HepG2 (cell line): ENCODE data around the gene RPTOR. TPM values are rescaled to one million over a fixed set of nuclear protein-coding genes. Genes with fewer than 3 reads are reported as not detected.

ENCODE experiments used
- CSRNP2 ChIP-seq: sonication (generic); formaldehyde crosslinking; conservative IDR thresholded peaks from 2 replicates; pipeline ENCODE4 v1.8.0; 2022; ENCODE audit warnings: low read depth, missing genetic modification reagents
- EED ChIP-seq: sonication (generic); formaldehyde crosslinking; IDR thresholded peaks from 2 replicates; pipeline ENCODE4 v1.5.0; 2020; ENCODE audit warnings: mild to moderate bottlenecking, missing genetic modification reagents
- FLYWCH1 ChIP-seq: sonication (generic); formaldehyde crosslinking; IDR thresholded peaks from 2 replicates; pipeline ENCODE4 v1.8.1; 2023; ENCODE audit warnings: mild to moderate bottlenecking, missing genetic modification reagents
- HIC2 ChIP-seq: sonication (generic); formaldehyde crosslinking; IDR thresholded peaks from 2 replicates; pipeline ENCODE4 v1.9.0; 2022; ENCODE audit warnings: low read depth, missing genetic modification reagents
- TBX3 ChIP-seq: fragments of 450-650 bp; IDR thresholded peaks from 2 replicates; pipeline ENCODE4 v1.6.1; 2017; ENCODE audit warnings: antibody characterized with exemption, mild to moderate bottlenecking, inconsistent platforms, borderline replicate concordance
- ZMAT3 ChIP-seq: sonication (generic); formaldehyde crosslinking; conservative IDR thresholded peaks from 2 replicates; pipeline ENCODE4 v1.7.0; 2021; ENCODE audit warnings: missing genetic modification reagents
- ZNF337 ChIP-seq: sonication (generic); formaldehyde crosslinking; IDR thresholded peaks from 2 replicates; pipeline ENCODE4 v1.5.1; 2020; ENCODE audit warnings: missing genetic modification reagents, low read depth, mild to moderate bottlenecking, borderline replicate concordance
- ZNF343 ChIP-seq: sonication (generic); formaldehyde crosslinking; IDR thresholded peaks from 2 replicates; pipeline ENCODE4 v1.4.0; 2020; ENCODE audit warnings: mild to moderate bottlenecking, missing genetic modification reagents
- ZNF414 ChIP-seq: sonication (generic); formaldehyde crosslinking; IDR thresholded peaks from 2 replicates; pipeline ENCODE4 v1.5.0; 2020; ENCODE audit warnings: missing genetic modification reagents
- ZNF550 ChIP-seq: sonication (generic); formaldehyde crosslinking; IDR thresholded peaks from 2 replicates; pipeline ENCODE4 v1.4.0; 2020; ENCODE audit warnings: mild to moderate bottlenecking, missing genetic modification reagents, borderline replicate concordance
- ZNF703 ChIP-seq: sonication (generic); formaldehyde crosslinking; IDR thresholded peaks from 2 replicates; pipeline ENCODE4 v1.5.1; 2020; ENCODE audit warnings: missing genetic modification reagents, mild to moderate bottlenecking, moderate library complexity, borderline replicate concordance
- ZSCAN31 ChIP-seq: sonication (generic); formaldehyde crosslinking; IDR thresholded peaks from 2 replicates; pipeline ENCODE4 v1.5.0; 2020; ENCODE audit warnings: low read depth, mild to moderate bottlenecking, missing genetic modification reagents
- ZUFSP ChIP-seq: sonication (generic); formaldehyde crosslinking; IDR thresholded peaks from 2 replicates; pipeline ENCODE4 v1.9.0; 2021; ENCODE audit warnings: missing genetic modification reagents, mild to moderate bottlenecking, borderline replicate concordance
- polyA plus RNA-seq, 8 experiments: library from polyadenylated mRNA; depleted of rRNA in 3 of 8; stranded (reverse) in 7 of 8; unstranded in 1 of 8; fragments of >200 nt; fragmentation: Illumina TruSeq in 4 of 8; extraction: Trizol in 4 of 8; gene quantifications; 2 replicates each; pipeline versions ENCODE4 v1.2.1 to v1.2.3, GENCODE V29; 2011 to 2016; ENCODE audit warnings: low read depth in 4 of 8, missing spikeins in 1 of 8, mixed read lengths in 1 of 8; ENCODE audit not compliant: insufficient read depth in 1 of 8
- total RNA-seq, 5 experiments: library from RNA; depleted of rRNA; stranded (reverse); fragments of >200 nt; fragmentation: Illumina TruSeq; extraction: Trizol; gene quantifications; 2 replicates each; pipeline ENCODE4 v1.2.3, GENCODE V29; 2016; ENCODE audit warnings: low read depth in 1 of 5
- TF ChIP-seq, protein P1 (sequence below): IDR thresholded peaks from 2 replicates; pipeline ENCODE4 v1.6.1; 2016
- TF ChIP-seq, protein P2 (sequence below): IDR thresholded peaks from 2 replicates; pipeline ENCODE4 v1.6.1; 2016; ENCODE audit warnings: control low read depth
- TF ChIP-seq, protein P3 (sequence below): sonication (generic); formaldehyde crosslinking; IDR thresholded peaks from 2 replicates; pipeline ENCODE4 v1.4.0; 2020; ENCODE audit warnings: missing genetic modification reagents

RPTOR gene
- total and polyA plus RNA-seq, 2 of the 13 experiments (the other 11 are each of a cell fraction or from before 2014, with no cell fraction given) = 6.6 to 25.3 TPM

DNA sequence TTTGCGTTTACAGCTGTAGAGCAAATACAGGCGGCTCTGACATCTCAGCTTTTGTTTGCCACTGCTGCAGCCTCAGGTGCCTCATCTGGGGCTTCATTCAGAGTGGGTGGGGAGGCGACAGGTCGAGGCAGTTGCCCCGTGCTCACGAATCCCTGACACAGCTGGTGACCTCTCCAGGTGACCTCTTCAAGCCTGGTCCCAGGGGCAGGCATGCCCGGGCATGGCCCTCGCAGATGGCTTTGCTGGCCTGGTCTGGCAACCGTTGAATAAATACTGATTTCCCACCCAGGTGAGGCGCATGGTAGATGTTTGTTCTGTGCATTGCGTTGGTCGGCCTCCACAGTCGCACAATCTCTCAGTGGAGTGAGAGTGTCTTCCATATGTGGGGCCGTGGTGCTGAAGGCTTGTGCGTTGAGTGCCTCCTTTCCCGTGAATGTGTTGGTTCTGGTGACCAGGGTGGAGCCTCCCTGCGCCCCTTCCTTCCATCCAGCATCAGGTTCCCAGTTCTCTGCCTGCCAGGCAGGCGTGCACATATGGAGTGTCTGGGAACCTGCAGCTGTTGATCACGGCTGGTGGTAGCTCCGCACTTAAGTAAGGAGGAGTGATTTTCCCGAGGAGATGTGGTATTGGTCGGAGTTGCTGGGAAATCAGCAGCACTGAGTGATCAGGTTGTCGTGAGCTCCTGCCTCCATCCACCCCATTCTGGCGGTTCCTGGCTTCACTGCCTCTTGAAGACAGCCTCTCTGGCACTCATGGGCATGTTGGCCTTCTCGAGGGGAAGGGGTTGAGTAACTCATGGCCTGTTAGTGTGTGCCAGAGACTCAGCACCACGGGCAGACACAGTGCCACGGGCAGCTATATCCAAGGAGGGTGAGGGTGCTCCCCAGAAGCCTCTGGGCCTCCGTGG lies 149.7 kb downstream of the RPTOR start (continued):
- TF ChIP-seq, protein P1, sequence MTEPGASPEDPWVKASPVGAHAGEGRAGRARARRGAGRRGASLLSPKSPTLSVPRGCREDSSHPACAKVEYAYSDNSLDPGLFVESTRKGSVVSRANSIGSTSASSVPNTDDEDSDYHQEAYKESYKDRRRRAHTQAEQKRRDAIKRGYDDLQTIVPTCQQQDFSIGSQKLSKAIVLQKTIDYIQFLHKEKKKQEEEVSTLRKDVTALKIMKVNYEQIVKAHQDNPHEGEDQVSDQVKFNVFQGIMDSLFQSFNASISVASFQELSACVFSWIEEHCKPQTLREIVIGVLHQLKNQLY = no peak
- TF ChIP-seq ZNF414 (CRISPR knock-in tag) (no peak), TBX3 (no peak), ZNF550 (CRISPR knock-in tag) (no peak), CSRNP2 (CRISPR knock-in tag) (no peak), ZMAT3 (CRISPR knock-in tag) (no peak), ZUFSP (CRISPR knock-in tag) (no peak), HIC2 (CRISPR knock-in tag) (no peak), EED (CRISPR knock-in tag) (no peak), ZNF343 (CRISPR knock-in tag) (no peak), ZNF337 (CRISPR knock-in tag) (no peak), ZNF703 (no peak), ZSCAN31 (CRISPR knock-in tag) (no peak), FLYWCH1 (CRISPR knock-in tag) (no peak)
- TF ChIP-seq, protein P2, sequence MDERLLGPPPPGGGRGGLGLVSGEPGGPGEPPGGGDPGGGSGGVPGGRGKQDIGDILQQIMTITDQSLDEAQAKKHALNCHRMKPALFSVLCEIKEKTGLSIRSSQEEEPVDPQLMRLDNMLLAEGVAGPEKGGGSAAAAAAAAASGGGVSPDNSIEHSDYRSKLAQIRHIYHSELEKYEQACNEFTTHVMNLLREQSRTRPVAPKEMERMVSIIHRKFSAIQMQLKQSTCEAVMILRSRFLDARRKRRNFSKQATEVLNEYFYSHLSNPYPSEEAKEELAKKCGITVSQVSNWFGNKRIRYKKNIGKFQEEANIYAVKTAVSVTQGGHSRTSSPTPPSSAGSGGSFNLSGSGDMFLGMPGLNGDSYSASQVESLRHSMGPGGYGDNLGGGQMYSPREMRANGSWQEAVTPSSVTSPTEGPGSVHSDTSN (CRISPR knock-in tag) = no peak
- TF ChIP-seq, protein P3, sequence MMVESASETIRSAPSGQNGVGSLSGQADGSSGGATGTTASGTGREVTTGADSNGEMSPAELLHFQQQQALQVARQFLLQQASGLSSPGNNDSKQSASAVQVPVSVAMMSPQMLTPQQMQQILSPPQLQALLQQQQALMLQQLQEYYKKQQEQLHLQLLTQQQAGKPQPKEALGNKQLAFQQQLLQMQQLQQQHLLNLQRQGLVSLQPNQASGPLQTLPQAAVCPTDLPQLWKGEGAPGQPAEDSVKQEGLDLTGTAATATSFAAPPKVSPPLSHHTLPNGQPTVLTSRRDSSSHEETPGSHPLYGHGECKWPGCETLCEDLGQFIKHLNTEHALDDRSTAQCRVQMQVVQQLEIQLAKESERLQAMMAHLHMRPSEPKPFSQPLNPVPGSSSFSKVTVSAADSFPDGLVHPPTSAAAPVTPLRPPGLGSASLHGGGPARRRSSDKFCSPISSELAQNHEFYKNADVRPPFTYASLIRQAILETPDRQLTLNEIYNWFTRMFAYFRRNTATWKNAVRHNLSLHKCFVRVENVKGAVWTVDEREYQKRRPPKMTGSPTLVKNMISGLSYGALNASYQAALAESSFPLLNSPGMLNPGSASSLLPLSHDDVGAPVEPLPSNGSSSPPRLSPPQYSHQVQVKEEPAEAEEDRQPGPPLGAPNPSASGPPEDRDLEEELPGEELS (CRISPR knock-in tag) = no peak
